ENCODE data around the gene TMEM163. TPM values are rescaled to one million over a fixed set of nuclear protein-coding genes. Genes with fewer than 3 reads are reported as not detected.
"Not testable (repeated sequence)": the region's sequence is repeated elsewhere in the genome, so short reads cannot be mapped to it uniquely, and the experiment has no call there.

Gene TMEM163
- total and polyA plus RNA-seq, 7 donors = 0.28 to 2.6 (median 1.1) TPM; not detected in 1

DNA sequence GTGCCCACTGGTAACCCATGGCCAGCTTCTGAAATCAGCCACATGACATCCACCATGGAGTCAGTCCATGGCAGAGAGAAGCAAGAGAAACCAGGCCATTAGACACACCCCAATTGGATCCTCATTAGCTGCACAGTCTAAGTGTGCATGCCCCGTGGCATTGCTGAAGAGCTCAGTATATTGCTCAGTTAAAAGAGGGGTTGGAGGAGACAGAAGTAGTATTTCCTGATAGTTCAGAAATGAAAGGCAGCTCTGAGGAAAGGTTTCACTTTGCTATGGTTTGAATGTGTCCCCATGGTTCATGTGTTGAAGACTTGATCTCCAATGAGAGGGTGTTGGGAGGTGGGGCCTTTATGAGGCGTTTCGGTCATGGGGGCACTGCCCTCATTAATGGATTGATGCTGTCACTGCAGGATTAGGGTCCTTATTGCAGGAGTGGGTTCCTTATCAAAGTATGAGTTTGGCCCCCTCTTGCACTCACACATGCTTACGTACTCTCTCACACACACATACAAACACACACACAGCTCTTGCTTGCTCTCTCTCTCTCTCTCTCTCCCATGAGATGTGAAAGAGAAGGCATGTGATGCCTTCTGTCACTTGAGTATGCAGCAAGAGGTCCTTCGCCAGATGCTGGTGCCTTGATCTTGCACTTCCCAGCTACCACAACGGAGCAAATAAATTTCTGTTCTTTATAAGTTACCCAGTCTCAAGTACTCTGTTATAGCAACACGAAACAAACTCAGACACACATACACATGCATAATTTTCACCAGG lies 58.0 kb downstream of the TMEM163 start:
- no peak for DNase-seq
- Histone ChIP-seq H3K36me3 (no peaks in the 10 kb centered on the region), H3K4me1 (no peaks in the 10 kb centered on the region), H3K27ac (no peak overlapping the region), H3K4me3 (no peak overlapping the region), H3K9me3 (no peaks in the 10 kb centered on the region), H3K27me3 (no peaks in the 10 kb centered on the region)
- no peak for TF ChIP-seq POLR2A (IDR thresholded peaks at IDR 0.05)
- no peak for TF ChIP-seq EP300 (IDR thresholded peaks at IDR 0.05)
- TF ChIP-seq POLR2AphosphoS5 (IDR thresholded peaks at IDR 0.05) = no peak
- no peak for TF ChIP-seq CTCF (IDR thresholded peaks at IDR 0.05)
- intact Hi-C loops (cut with DNase I) = no loop called here
- 79 to 84% methylated on average over 7 of the region's 7 CpGs for WGBS, 2 donors

DNA sequence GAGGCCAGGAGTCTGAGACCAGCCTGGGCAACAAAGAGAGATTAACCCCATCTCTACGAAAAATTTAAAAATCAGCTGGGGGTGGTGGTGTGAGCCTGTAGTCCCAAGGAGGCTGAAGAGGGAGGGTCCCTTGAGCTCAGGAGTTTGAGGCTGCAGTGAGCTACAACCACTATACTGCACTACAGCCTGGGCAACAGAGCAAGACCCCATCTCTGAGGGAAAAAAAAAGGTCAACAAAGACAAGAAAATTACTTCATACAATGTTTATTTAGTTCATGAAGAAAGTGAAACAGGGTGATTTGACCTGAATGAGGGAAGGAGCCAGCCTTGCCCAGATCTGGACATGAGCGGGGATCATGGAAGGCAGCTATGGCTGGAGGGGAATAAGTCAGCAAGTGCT lies 59.1 kb downstream of the TMEM163 start:
- DNase-seq = no peak
- no peaks in the 10 kb centered on the region for H3K9me3 ChIP-seq
- no peak overlapping the region for H3K4me3 ChIP-seq
- TF ChIP-seq EP300 (IDR thresholded peaks at IDR 0.05) = no peak
- TF ChIP-seq POLR2AphosphoS5 (IDR thresholded peaks at IDR 0.05) = no peak
- no peaks in the 10 kb centered on the region for H3K27me3 ChIP-seq
- H3K4me1 ChIP-seq = no peaks in the 10 kb centered on the region
- H3K27ac ChIP-seq = no peak overlapping the region
- intact Hi-C loops (cut with DNase I) = no loop called here
- WGBS, 2 donors = 47 to 49% methylated on average over 2 of the region's 2 CpGs
- no peaks in the 10 kb centered on the region for H3K36me3 ChIP-seq

GRCh38 chr2:134657650-134658250 lies 61.0 kb downstream of the TMEM163 start:
- TF ChIP-seq CTCF (IDR thresholded peaks at IDR 0.05) (no peak), EP300 (IDR thresholded peaks at IDR 0.05) (no peak), POLR2AphosphoS5 (IDR thresholded peaks at IDR 0.05) (no peak), POLR2A (IDR thresholded peaks at IDR 0.05) (no peak)
- H3K9me3 ChIP-seq = no peaks in the 10 kb centered on the region
- no peaks in the 10 kb centered on the region for H3K36me3 ChIP-seq
- H3K27me3 ChIP-seq = no peaks in the 10 kb centered on the region
- 75 to 83% methylated on average over 12 of the region's 12 CpGs for WGBS, 2 donors
- intact Hi-C loops (cut with DNase I) = no loop called here
- no peak for DNase-seq
- no peaks in the 10 kb centered on the region for H3K4me1 ChIP-seq
- H3K27ac ChIP-seq = no peak overlapping the region
- no peak overlapping the region for H3K4me3 ChIP-seq

- H3K4me3 ChIP-seq; H3K9me3 ChIP-seq; H3K4me1 ChIP-seq; H3K27me3 ChIP-seq; DNase-seq; intact Hi-C loops (cut with DNase I); H3K27ac ChIP-seq; H3K36me3 ChIP-seq: not testable (repeated sequence)
- WGBS, 2 donors = 92 to 96% methylated on average over 8 of the region's 15 CpGs
Measured at GRCh38 chr2:134656391-134656790, 62.4 kb downstream of the TMEM163 start.

- DNase-seq = no peak
- no peaks in the 10 kb centered on the region for H3K9me3 ChIP-seq
- TF ChIP-seq CTCF (IDR thresholded peaks at IDR 0.05) (no peak), EP300 (IDR thresholded peaks at IDR 0.05) (no peak), POLR2A (IDR thresholded peaks at IDR 0.05) (no peak), POLR2AphosphoS5 (IDR thresholded peaks at IDR 0.05) (no peak)
- H3K4me1 ChIP-seq = no peaks in the 10 kb centered on the region
- intact Hi-C loops (cut with DNase I) = no loop called here
- WGBS, 2 donors = 59 to 69% methylated on average over 5 of the region's 5 CpGs
- no peak overlapping the region for H3K27ac ChIP-seq
- H3K36me3 ChIP-seq = no peaks in the 10 kb centered on the region
- H3K4me3 ChIP-seq = no peak overlapping the region
- no peaks in the 10 kb centered on the region for H3K27me3 ChIP-seq
Measured at GRCh38 chr2:134648586-134648985, 70.2 kb downstream of the TMEM163 start.
